Right lobe of liver (tissue), 4 donors: ENCODE results near the gene UNC79.

Source experiments
- POLR2A ChIP-seq: fragments of 450-650 bp; IDR thresholded peaks from one replicate; pipeline ENCODE4 v1.6.1; 2017; ENCODE audit warnings: antibody characterized with exemption, mild to moderate bottlenecking
- TF ChIP-seq, protein P1 (sequence below), 4 donors: fragments of 200-600 bp in 3 of 4; fragments of 450-650 bp in 1 of 4; IDR thresholded peaks; one replicate each; pipeline versions ENCODE4 v1.5.1 to v1.8.0; 2016 to 2022; ENCODE audit warnings: antibody characterized with exemption in 4 of 4, mild to moderate bottlenecking in 2 of 4
- donor health status: DM: no; HTN: no; CAD: no.
- donor health status: DM: no; HTN: no; CAD: no.
- donor health status: DM: no; HTN: yes; CAD: no.

DNA sequence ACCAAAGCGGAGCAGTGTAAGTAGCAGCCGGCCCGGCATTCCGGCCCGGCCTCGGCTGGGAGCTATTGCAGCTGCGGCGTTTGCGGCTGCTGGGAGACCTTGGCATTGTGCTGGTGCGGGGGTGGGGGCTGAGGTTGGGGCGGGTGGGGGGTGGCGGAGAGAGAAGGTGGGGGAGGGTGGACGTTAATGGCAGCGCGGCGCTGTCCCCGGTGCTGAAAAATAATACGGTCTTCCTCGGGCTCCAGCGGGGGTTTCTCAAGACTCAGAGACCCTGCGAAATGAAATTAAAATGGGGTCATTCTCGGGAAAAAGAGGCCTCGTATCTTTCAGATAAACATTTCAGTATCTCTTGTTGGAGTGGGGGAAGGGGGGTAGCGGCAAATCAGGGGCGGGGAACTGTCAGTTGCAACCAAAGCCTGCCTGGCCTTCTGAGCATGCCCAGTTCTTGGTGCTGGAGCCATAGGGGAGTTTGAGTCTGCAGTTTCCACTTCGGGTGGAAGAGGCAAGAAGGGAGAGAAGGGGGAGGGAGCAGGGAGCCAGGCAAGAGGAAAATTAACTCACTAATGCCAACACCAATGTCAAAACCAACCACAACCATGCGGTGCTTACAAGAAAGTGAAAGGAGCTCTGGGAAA, 414 bp downstream of the UNC79 start:
- TF ChIP-seq, protein P1, sequence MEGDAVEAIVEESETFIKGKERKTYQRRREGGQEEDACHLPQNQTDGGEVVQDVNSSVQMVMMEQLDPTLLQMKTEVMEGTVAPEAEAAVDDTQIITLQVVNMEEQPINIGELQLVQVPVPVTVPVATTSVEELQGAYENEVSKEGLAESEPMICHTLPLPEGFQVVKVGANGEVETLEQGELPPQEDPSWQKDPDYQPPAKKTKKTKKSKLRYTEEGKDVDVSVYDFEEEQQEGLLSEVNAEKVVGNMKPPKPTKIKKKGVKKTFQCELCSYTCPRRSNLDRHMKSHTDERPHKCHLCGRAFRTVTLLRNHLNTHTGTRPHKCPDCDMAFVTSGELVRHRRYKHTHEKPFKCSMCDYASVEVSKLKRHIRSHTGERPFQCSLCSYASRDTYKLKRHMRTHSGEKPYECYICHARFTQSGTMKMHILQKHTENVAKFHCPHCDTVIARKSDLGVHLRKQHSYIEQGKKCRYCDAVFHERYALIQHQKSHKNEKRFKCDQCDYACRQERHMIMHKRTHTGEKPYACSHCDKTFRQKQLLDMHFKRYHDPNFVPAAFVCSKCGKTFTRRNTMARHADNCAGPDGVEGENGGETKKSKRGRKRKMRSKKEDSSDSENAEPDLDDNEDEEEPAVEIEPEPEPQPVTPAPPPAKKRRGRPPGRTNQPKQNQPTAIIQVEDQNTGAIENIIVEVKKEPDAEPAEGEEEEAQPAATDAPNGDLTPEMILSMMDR (IDR thresholded peaks at IDR 0.05) = no peak
- no peak for TF ChIP-seq POLR2A
